ENCODE data around the gene HIGD1C. TPM values are rescaled to one million over a fixed set of nuclear protein-coding genes. Genes with fewer than 3 reads are reported as not detected.

Gene HIGD1C
- total and polyA plus RNA-seq, 2 of the 8 experiments (the other 6 are each of a cell fraction or from before 2014, with no cell fraction given), result not detected

DNA sequence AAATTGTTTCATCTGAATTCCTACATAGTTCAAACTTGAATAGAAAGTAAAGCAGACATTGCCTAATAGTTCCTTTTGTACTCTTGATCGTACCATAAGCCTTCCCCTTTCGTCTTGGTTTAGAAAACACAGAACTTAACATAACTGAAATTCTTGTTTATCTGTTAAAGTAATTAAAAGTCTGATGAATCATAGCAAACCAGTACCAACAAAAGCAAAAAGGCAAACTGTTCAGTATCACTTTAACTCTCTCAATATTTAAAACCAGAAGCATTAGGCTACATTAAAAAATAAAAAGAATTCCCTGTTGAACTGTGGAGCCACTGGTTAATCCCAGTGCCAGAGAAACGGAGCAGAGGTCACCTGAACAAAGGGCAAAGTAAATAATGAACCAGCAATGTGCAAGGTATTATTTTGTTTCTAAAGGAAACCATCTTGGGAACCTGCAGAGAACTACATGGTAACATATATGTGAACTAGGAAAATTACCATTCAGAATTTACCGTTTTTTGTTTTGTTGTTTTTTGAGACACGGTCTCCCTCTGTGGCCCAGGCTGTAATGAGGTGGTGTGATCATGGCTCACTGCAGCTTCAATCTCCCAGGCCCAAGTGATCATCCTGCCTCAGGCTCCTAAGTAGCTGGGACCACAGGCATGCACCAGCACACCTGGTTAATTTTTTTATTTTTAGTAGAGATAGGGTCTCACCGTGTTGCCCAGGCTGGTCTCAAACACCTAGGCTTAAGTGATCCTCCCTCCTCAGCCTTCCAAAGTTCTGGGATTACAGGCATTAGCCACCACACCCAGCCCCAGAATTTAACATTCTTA lies 17.1 kb upstream of the HIGD1C start:
- H3K4me1 ChIP-seq (replicated peaks in 1 of 4; ENCODE audit: control insufficient read depth in 3 of 4, insufficient read depth in 4 of 4, low read length in 3 of 4), result no peaks in the 10 kb centered on the region
- no peak overlapping the region for H3K4me3 ChIP-seq (ENCODE audit: extremely low read depth in 1 of 4, insufficient read depth in 2 of 4, low read depth in 3 of 4, low read length in 4 of 4)
- TF ChIP-seq EZH2 (IDR thresholded peaks at IDR 0.05; ENCODE audit: low read depth, low read length, severe bottlenecking), result no peak
- no peak for TF ChIP-seq ZNF274 (IDR thresholded peaks at IDR 0.05; ENCODE audit: borderline replicate concordance, extremely low read depth, low read length)
- no peak for TF ChIP-seq HDAC6 (IDR thresholded peaks at IDR 0.05; ENCODE audit: low read depth, low read length)
- TF ChIP-seq, protein P1, sequence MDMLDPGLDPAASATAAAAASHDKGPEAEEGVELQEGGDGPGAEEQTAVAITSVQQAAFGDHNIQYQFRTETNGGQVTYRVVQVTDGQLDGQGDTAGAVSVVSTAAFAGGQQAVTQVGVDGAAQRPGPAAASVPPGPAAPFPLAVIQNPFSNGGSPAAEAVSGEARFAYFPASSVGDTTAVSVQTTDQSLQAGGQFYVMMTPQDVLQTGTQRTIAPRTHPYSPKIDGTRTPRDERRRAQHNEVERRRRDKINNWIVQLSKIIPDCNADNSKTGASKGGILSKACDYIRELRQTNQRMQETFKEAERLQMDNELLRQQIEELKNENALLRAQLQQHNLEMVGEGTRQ (IDR thresholded peaks at IDR 0.05; ENCODE audit: low read length), result no peak
- no peak for TF ChIP-seq TEAD4 (IDR thresholded peaks at IDR 0.05; ENCODE audit: low read depth, low read length)
- no peak for TF ChIP-seq GTF2F1 (IDR thresholded peaks at IDR 0.05; ENCODE audit: borderline replicate concordance, low read depth, low read length)
- no peak for TF ChIP-seq CBX8 (IDR thresholded peaks at IDR 0.05; ENCODE audit: borderline replicate concordance, low read depth, low read length)
- no peak for TF ChIP-seq GABPA (IDR thresholded peaks at IDR 0.05; ENCODE audit: borderline replicate concordance, insufficient read depth, low read length)
- TF ChIP-seq CTBP2 (IDR thresholded peaks at IDR 0.05; ENCODE audit: borderline replicate concordance, insufficient read depth, insufficient read length, low read length), result no peak
- TF ChIP-seq, protein P2, sequence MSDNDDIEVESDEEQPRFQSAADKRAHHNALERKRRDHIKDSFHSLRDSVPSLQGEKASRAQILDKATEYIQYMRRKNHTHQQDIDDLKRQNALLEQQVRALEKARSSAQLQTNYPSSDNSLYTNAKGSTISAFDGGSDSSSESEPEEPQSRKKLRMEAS (IDR thresholded peaks at IDR 0.05), result no peak

More for the DNA sequence above, 17.1 kb upstream of the HIGD1C start:
- no peak overlapping the region for H4K91ac ChIP-seq (replicated peaks; ENCODE audit: insufficient read length, low read length)
- H2BK20ac ChIP-seq (ENCODE audit: low read length), result no peak overlapping the region
- H3K27me3 ChIP-seq (replicated peaks in 1 of 4; ENCODE audit: control insufficient read depth in 3 of 4, extremely low read depth in 1 of 4, insufficient read depth in 3 of 4, low read length in 3 of 4), result no peaks in the 10 kb centered on the region
- H2BK12ac ChIP-seq (ENCODE audit: low read depth, low read length), result no peak overlapping the region
- no peak overlapping the region for H4K5ac ChIP-seq (ENCODE audit: insufficient read length, low read depth, low read length)
- no peak overlapping the region for H2AFZ ChIP-seq (ENCODE audit: low read length)
- DNase-seq (ENCODE audit: low read depth in 1 of 2, low spot score in 2 of 2) (no peak), FAIRE-seq (no peak)
- H3K79me2 ChIP-seq (ENCODE audit: control insufficient read depth in 1 of 2, insufficient read depth in 2 of 2, low read length in 2 of 2), result no peaks in the 10 kb centered on the region
- H3K79me1 ChIP-seq (ENCODE audit: low read depth, low read length), result no peaks in the 10 kb centered on the region
- no peak overlapping the region for H2BK15ac ChIP-seq (ENCODE audit: low read length)
- no peak overlapping the region for H3K27ac ChIP-seq (ENCODE audit: low read depth, low read length)
- no peak overlapping the region for H3K9ac ChIP-seq (replicated peaks in 1 of 4; ENCODE audit: extremely low read depth in 1 of 4, low read depth in 3 of 4, low read length in 3 of 4)
- H3K14ac ChIP-seq (ENCODE audit: insufficient read length), result no peak overlapping the region
- H3K23me2 ChIP-seq (ENCODE audit: low read depth, low read length), result no peaks in the 10 kb centered on the region
- no peak overlapping the region for H2BK5ac ChIP-seq (ENCODE audit: low read depth, low read length)
- 89% methylated on average over 6 of the region's 6 CpGs; no CpG with 5 or more reads in 1 of the 2 experiments for WGBS, 2 experiments (ENCODE audit: extremely low coverage in 1 of 2, insufficient coverage in 1 of 2, insufficient read length in 1 of 2, insufficient replicate concordance in 2 of 2, low coverage in 1 of 2, low lambda C conversion rate in 2 of 2, missing lambda C conversion rate in 1 of 2)
- ChIA-PET POLR2A (ENCODE audit: partially characterized antibody) (interaction anchor here (1.1 kb wide), 1 partner anchor 11 kb away, joined by 3 read pairs; a partner anchor contains a TSS), CTCF (ENCODE audit: partially characterized antibody) (no interaction called here)
- no peak overlapping the region for H3K23ac ChIP-seq (ENCODE audit: insufficient read length)
- no peak overlapping the region for H2AK5ac ChIP-seq (ENCODE audit: low read depth, low read length)
- no peak overlapping the region for H3K4ac ChIP-seq (replicated peaks; ENCODE audit: insufficient read length, low read depth, low read length)
- no peak overlapping the region for H4K8ac ChIP-seq (ENCODE audit: extremely low read depth, insufficient read depth, low read length)
- H3K56ac ChIP-seq (replicated peaks; ENCODE audit: insufficient read length, low read depth, low read length), result no peak overlapping the region
- no peaks in the 10 kb centered on the region for H3K9me3 ChIP-seq (ENCODE audit: insufficient read depth in 2 of 2, low read depth in 1 of 2, low read length in 1 of 2)
- no peaks in the 10 kb centered on the region for H4K20me1 ChIP-seq (replicated peaks in 1 of 2; ENCODE audit: control insufficient read depth in 1 of 2, insufficient read depth in 2 of 2, low read length in 2 of 2)
- no peak overlapping the region for H3K4me2 ChIP-seq (ENCODE audit: insufficient read depth in 1 of 2, low read depth in 2 of 2, low read length in 2 of 2)
- H2BK120ac ChIP-seq (replicated peaks; ENCODE audit: low read depth, low read length), result no peak overlapping the region
- no peak overlapping the region for H3K18ac ChIP-seq (ENCODE audit: extremely low read depth, low read length)
- H3K36me3 ChIP-seq (ENCODE audit: control insufficient read depth in 2 of 4, insufficient read depth in 4 of 4, low read length in 3 of 4), result no peaks in the 10 kb centered on the region

All from H1 (cell line).